ENCODE results near the gene CEP112. TPM values are rescaled to one million over a fixed set of nuclear protein-coding genes. Genes with fewer than 3 reads are reported as not detected.

CEP112 gene
- total and polyA plus RNA-seq, 2 of the 13 experiments (the other 11 are each of a cell fraction or from before 2014, with no cell fraction given): 1.2 to 3.4 TPM

GRCh38 chr17:65627891-65628643 is 563.9 kb downstream of the CEP112 start (continued):
- TF ChIP-seq ARID4A (CRISPR knock-in tag; IDR thresholded peaks at IDR 0.05; ENCODE audit: borderline replicate concordance) (peak; percentile 49; the same call in 1 of the 2 replicates), THRA (CRISPR knock-in tag; IDR thresholded peaks at IDR 0.05; ENCODE audit: borderline replicate concordance) (peak; percentile 42; the same call in 1 of the 2 replicates), ETV6 (CRISPR knock-in tag; conservative IDR thresholded peaks at IDR 0.05) (no peak), ZBTB40 (IDR thresholded peaks at IDR 0.05) (no peak), ZBTB40 (CRISPR knock-in tag; IDR thresholded peaks at IDR 0.05) (0 out of 2 replicates have a peak, but pooled peaks have one; percentile 17), ZKSCAN1 (IDR thresholded peaks at IDR 0.05; ENCODE audit: low read length) (no peak), PBX3 (CRISPR knock-in tag; IDR thresholded peaks at IDR 0.05; ENCODE audit: borderline replicate concordance) (no peak), SSRP1 (CRISPR knock-in tag; IDR thresholded peaks at IDR 0.05) (no peak), ZBTB46 (CRISPR knock-in tag; IDR thresholded peaks at IDR 0.05; ENCODE audit: borderline replicate concordance) (no peak)

Data from HepG2 (cell line).